Vagina (tissue), 2 donors: ENCODE data around the gene JAKMIP1. TPM values are rescaled to one million over a fixed set of nuclear protein-coding genes. Genes with fewer than 3 reads are reported as not detected.

ENCODE experiments used
- DNase-seq, 2 donors: peaks; one replicate each; pipeline ENCODE4 v3.0.0-alpha.2; 2017; ENCODE audit errors: extremely low spot score in 2 of 2
- H3K27ac ChIP-seq: fragments of 200-600 bp; sonication (generic); one replicate; pipeline ENCODE4 v1.5.1; 2019
- H3K27me3 ChIP-seq: fragments of 200-600 bp; sonication (generic); one replicate; pipeline ENCODE4 v1.5.1; 2019
- H3K36me3 ChIP-seq, 2 donors: fragments of 200-600 bp; sonication (generic); one replicate each; pipeline ENCODE4 v1.5.1; 2017 to 2019
- H3K4me1 ChIP-seq: fragments of 200-600 bp; sonication (generic); one replicate; pipeline ENCODE4 v1.5.1; 2019
- H3K4me3 ChIP-seq, 2 donors: fragments of 200-600 bp; sonication (generic); 1 replicate in 1 of 2; 2 replicates in 1 of 2; pipeline ENCODE4 v1.5.1; 2016 to 2019
- H3K9me3 ChIP-seq: fragments of 200-600 bp; sonication (generic); one replicate; pipeline ENCODE4 v1.5.1; 2019
- CTCF ChIP-seq, 3 experiments: fragments of 450-650 bp in 2 of 3; fragments of 200-600 bp in 1 of 3; sonication (generic) in 1 of 3; IDR thresholded peaks; one replicate each; pipeline ENCODE4 v1.5.1; 2017 to 2019; ENCODE audit warnings: antibody characterized with exemption in 3 of 3, mild to moderate bottlenecking in 2 of 3, moderate library complexity in 2 of 3
- POLR2A ChIP-seq, 2 donors: fragments of 450-650 bp; IDR thresholded peaks; one replicate each; pipeline ENCODE4 v1.6.1; 2017; ENCODE audit warnings: antibody characterized with exemption in 2 of 2, mild to moderate bottlenecking in 2 of 2, moderate library complexity in 2 of 2
- POLR2AphosphoS5 ChIP-seq, 2 donors: sonication (generic); formaldehyde crosslinking; IDR thresholded peaks; one replicate each; pipeline ENCODE4 v1.9.0; 2017; ENCODE audit warnings: antibody characterized with exemption in 2 of 2, mild to moderate bottlenecking in 2 of 2, low read depth in 1 of 2; ENCODE audit not compliant: insufficient read depth in 1 of 2
- intact Hi-C: fragments of 100-400 bp; cut with DNase I; formaldehyde crosslinking; loops from one replicate; pipeline ENCODE4 v1.15.1; 2023
- total RNA-seq: library from RNA; depleted of rRNA; stranded (reverse); fragments of >200 nt; gene quantifications from one replicate; pipeline ENCODE4 v1.2.3, GENCODE V29; 2016

The JAKMIP1 gene
- total RNA-seq, 1 donor from 2014 or later = 5.2 TPM

- DNase-seq = no peak
- Histone ChIP-seq H3K27ac (no peak overlapping the region), H3K27me3 (no peaks in the 10 kb centered on the region), H3K36me3 (no peaks in the 10 kb centered on the region), H3K9me3 (no peaks in the 10 kb centered on the region), H3K4me1 (no peaks in the 10 kb centered on the region), H3K4me3 (no peak overlapping the region)
- TF ChIP-seq POLR2A (IDR thresholded peaks at IDR 0.05) (no peak), POLR2AphosphoS5 (IDR thresholded peaks at IDR 0.05; ENCODE audit: insufficient read depth in 1 of 2, low read depth in 1 of 2) (no peak), CTCF (IDR thresholded peaks at IDR 0.05) (no peak)
- intact Hi-C loops = no loop called here
Observed at GRCh38 chr4:6021831-6022606, 178.3 kb downstream of the JAKMIP1 start.

GRCh38 chr4:6020613-6021012, 179.7 kb downstream of the JAKMIP1 start:
- Histone ChIP-seq H3K36me3 (no peaks in the 10 kb centered on the region), H3K4me1 (no peaks in the 10 kb centered on the region), H3K4me3 (no peak overlapping the region), H3K27me3 (no peaks in the 10 kb centered on the region), H3K27ac (no peak overlapping the region), H3K9me3 (no peaks in the 10 kb centered on the region)
- TF ChIP-seq POLR2AphosphoS5 (IDR thresholded peaks at IDR 0.05; ENCODE audit: insufficient read depth in 1 of 2, low read depth in 1 of 2) = no peak
- intact Hi-C loops = no loop called here
- no peak for DNase-seq

GRCh38 chr4:6019316-6020263, 180.8 kb downstream of the JAKMIP1 start:
- intact Hi-C loops = no loop called here
- H3K4me1 ChIP-seq = no peaks in the 10 kb centered on the region
- H3K9me3 ChIP-seq = no peaks in the 10 kb centered on the region
- H3K27me3 ChIP-seq = no peaks in the 10 kb centered on the region
- H3K36me3 ChIP-seq = no peaks in the 10 kb centered on the region
- no peak for DNase-seq
- no peak overlapping the region for H3K27ac ChIP-seq
- no peak overlapping the region for H3K4me3 ChIP-seq
- TF ChIP-seq POLR2A (IDR thresholded peaks at IDR 0.05) (no peak), CTCF (IDR thresholded peaks at IDR 0.05) (peak in 2 of 3 experiments; percentile 19 to 41), POLR2AphosphoS5 (IDR thresholded peaks at IDR 0.05; ENCODE audit: insufficient read depth in 1 of 2, low read depth in 1 of 2) (no peak)

GRCh38 chr4:6018331-6018730, 182.0 kb downstream of the JAKMIP1 start, which contains the start of gene C4orf50:
Gene C4orf50, minus strand, starts transcription at chr4:6018431.
- no peak for TF ChIP-seq CTCF (IDR thresholded peaks at IDR 0.05)
- no peak for TF ChIP-seq POLR2A (IDR thresholded peaks at IDR 0.05)
- no peak for TF ChIP-seq POLR2AphosphoS5 (IDR thresholded peaks at IDR 0.05; ENCODE audit: insufficient read depth in 1 of 2, low read depth in 1 of 2)
- DNase-seq = no peak
- intact Hi-C loops = no loop called here
- H3K27me3 ChIP-seq = no peaks in the 10 kb centered on the region
- no peaks in the 10 kb centered on the region for H3K4me1 ChIP-seq
- H3K36me3 ChIP-seq = no peaks in the 10 kb centered on the region
- no peak within 1 kb of the TSS for H3K4me3 ChIP-seq
- no peak within 1 kb of the TSS for H3K27ac ChIP-seq
- no peaks in the 10 kb centered on the region for H3K9me3 ChIP-seq

GRCh38 chr4:6017800-6018199, 182.5 kb downstream of the JAKMIP1 start:
- no peaks in the 10 kb centered on the region for H3K27me3 ChIP-seq
- no peak for DNase-seq
- no peak for TF ChIP-seq CTCF (IDR thresholded peaks at IDR 0.05)
- TF ChIP-seq POLR2A (IDR thresholded peaks at IDR 0.05) = no peak
- no peak for TF ChIP-seq POLR2AphosphoS5 (IDR thresholded peaks at IDR 0.05; ENCODE audit: insufficient read depth in 1 of 2, low read depth in 1 of 2)
- intact Hi-C loops = no loop called here
- no peaks in the 10 kb centered on the region for H3K36me3 ChIP-seq
- no peak overlapping the region for H3K27ac ChIP-seq
- no peaks in the 10 kb centered on the region for H3K4me1 ChIP-seq
- H3K4me3 ChIP-seq = no peak overlapping the region
- no peaks in the 10 kb centered on the region for H3K9me3 ChIP-seq
